IMR-90 (cell line): Measurements from ENCODE around the gene AGBL1. TPM values are rescaled to one million over a fixed set of nuclear protein-coding genes. Genes with fewer than 3 reads are reported as not detected.

Experiments used
- ATAC-seq: fragments of 200-7000 bp; cut with Tn5 transposase; 2 replicates; pipeline ENCODE4 v1.9.1; 2020; ENCODE audit warnings: low read depth, mild to moderate bottlenecking, moderate library complexity
- BruUV-seq: library from RNA; stranded (reverse); fragments of 400-500 nt; replicated peaks from 2 replicates; lab custom pipeline; 2021; lab: Mats Ljungman, UMichigan
- CTCF ChIA-PET: fragments of 300-600 bp; formaldehyde crosslinking; extraction: SDS; loops from one replicate; lab custom pipeline; 2021; ENCODE audit warnings: antibody characterized with exemption; lab: Yijun Ruan, JAX
- POLR2A ChIA-PET: fragments of 300-600 bp; sonication (Branson Sonifier 250); formaldehyde crosslinking; loops from one replicate; lab custom pipeline; 2022; ENCODE audit warnings: antibody characterized with exemption; ENCODE audit not compliant: unreplicated experiment; lab: Charles Lee
- DNase-seq: peaks from one replicate; pipeline ENCODE4 v3.0.0; 2013
- H2AFZ ChIP-seq: replicated peaks from 2 replicates; pipeline ENCODE3; 2013; ENCODE audit warnings: low read length, mild to moderate bottlenecking; ENCODE audit not compliant: poor library complexity
- H2AK5ac ChIP-seq: 2 replicates; pipeline ENCODE4 v1.6.1; 2013; ENCODE audit warnings: low read depth, low read length, inconsistent platforms
- H2AK9ac ChIP-seq: replicated peaks from 2 replicates; pipeline ENCODE3; 2013; ENCODE audit warnings: mild to moderate bottlenecking, low read depth, low read length, moderate library complexity; ENCODE audit not compliant: poor library complexity
- H2BK120ac ChIP-seq: 2 replicates; pipeline ENCODE4 v1.6.1; 2013; ENCODE audit warnings: low read depth, low read length, inconsistent platforms
- H2BK15ac ChIP-seq: 3 replicates; pipeline ENCODE4 v1.6.1; 2013; ENCODE audit warnings: low read depth, low read length, inconsistent platforms
- H2BK20ac ChIP-seq: 2 replicates; pipeline ENCODE4 v1.6.1; 2013; ENCODE audit warnings: low read depth, mild to moderate bottlenecking, inconsistent platforms, low read length, moderate library complexity
- H2BK5ac ChIP-seq: 2 replicates; pipeline ENCODE4 v1.6.1; 2013; ENCODE audit warnings: mild to moderate bottlenecking, low read depth, low read length, inconsistent platforms; ENCODE audit not compliant: poor library complexity, severe bottlenecking
- H3K14ac ChIP-seq: replicated peaks from 2 replicates; pipeline ENCODE4 v1.6.1; 2013; ENCODE audit warnings: low read depth, low read length, inconsistent platforms
- H3K18ac ChIP-seq: 2 replicates; pipeline ENCODE4 v1.6.1; 2013; ENCODE audit warnings: low read depth, low read length, control low read depth
- H3K23ac ChIP-seq: 2 replicates; pipeline ENCODE4 v1.6.1; 2013; ENCODE audit warnings: low read depth, low read length, inconsistent platforms
- H3K27ac ChIP-seq: 2 replicates; pipeline ENCODE4 v1.5.1; 2013; ENCODE audit warnings: mild to moderate bottlenecking, control low read depth, low read length; ENCODE audit not compliant: insufficient read depth
- H3K27me3 ChIP-seq: 2 replicates; pipeline ENCODE4 v1.6.1; 2013; ENCODE audit warnings: low read length; ENCODE audit not compliant: control insufficient read depth, insufficient read depth
- H3K36me3 ChIP-seq: 2 replicates; pipeline ENCODE4 v1.6.1; 2013; ENCODE audit warnings: low read length, mixed read lengths; ENCODE audit not compliant: control insufficient read depth, insufficient read depth
- H3K4ac ChIP-seq: 2 replicates; pipeline ENCODE4 v1.6.1; 2013; ENCODE audit warnings: low read depth, low read length, inconsistent platforms
- H3K4me1 ChIP-seq: 2 replicates; pipeline ENCODE4 v1.6.1; 2013; ENCODE audit warnings: low read length, mixed read lengths; ENCODE audit not compliant: control insufficient read depth, insufficient read depth
- H3K4me2 ChIP-seq: 2 replicates; pipeline ENCODE4 v1.6.1; 2013; ENCODE audit warnings: low read depth, mild to moderate bottlenecking, control low read depth, low read length, moderate library complexity
- H3K4me3 ChIP-seq: 2 replicates; pipeline ENCODE4 v1.5.1; 2013; ENCODE audit warnings: low read depth, mild to moderate bottlenecking, control low read depth, low read length, moderate library complexity; ENCODE audit not compliant: insufficient read depth
- H3K56ac ChIP-seq: 2 replicates; pipeline ENCODE4 v1.6.1; 2013; ENCODE audit warnings: low read length, inconsistent platforms; ENCODE audit not compliant: insufficient read depth; ENCODE audit errors: extremely low read depth
- H3K79me1 ChIP-seq, 2 experiments: 2 replicates each; pipeline ENCODE4 v1.6.1; 2013; ENCODE audit warnings: low read length in 2 of 2, inconsistent platforms in 1 of 2, low read depth in 1 of 2
- H3K9ac ChIP-seq: 2 replicates; pipeline ENCODE4 v1.6.1; 2013; ENCODE audit warnings: low read depth, low read length, control low read depth
- H3K9me1 ChIP-seq: 2 replicates; pipeline ENCODE4 v1.6.1; 2013; ENCODE audit warnings: low read length, inconsistent platforms; ENCODE audit not compliant: insufficient read depth
- H3K9me3 ChIP-seq: 2 replicates; pipeline ENCODE4 v1.6.1; 2013; ENCODE audit warnings: low read length; ENCODE audit not compliant: control insufficient read depth, insufficient read depth
- H4K20me1 ChIP-seq: 2 replicates; pipeline ENCODE4 v1.6.1; 2013; ENCODE audit warnings: low read length, inconsistent platforms; ENCODE audit not compliant: insufficient read depth
- H4K5ac ChIP-seq: 2 replicates; pipeline ENCODE4 v1.6.1; 2013; ENCODE audit warnings: mild to moderate bottlenecking, low read depth, low read length, control low read depth
- H4K8ac ChIP-seq, 2 experiments: 2 replicates each; pipeline ENCODE4 v1.6.1; 2013; ENCODE audit warnings: low read depth in 2 of 2, low read length in 2 of 2, control low read depth in 1 of 2, inconsistent platforms in 1 of 2
- H4K91ac ChIP-seq: 2 replicates; pipeline ENCODE4 v1.6.1; 2013; ENCODE audit warnings: low read depth, low read length, inconsistent platforms; ENCODE audit not compliant: insufficient read depth
- BHLHE40 ChIP-seq: fragments of 150-350 bp; IDR thresholded peaks from 2 replicates; pipeline ENCODE4 v1.6.1; 2016; ENCODE audit warnings: mild to moderate bottlenecking, low read depth, low read length
- CEBPB ChIP-seq: IDR thresholded peaks from 2 replicates; pipeline ENCODE4 v1.6.1; 2012; ENCODE audit warnings: low read depth, low read length, improper control_type of control experiment
- CHD1 ChIP-seq: IDR thresholded peaks from 2 replicates; pipeline ENCODE4 v1.6.1; 2012; ENCODE audit warnings: low read depth, low read length, improper control_type of control experiment
- FOS ChIP-seq: fragments of 150-350 bp; IDR thresholded peaks from 2 replicates; pipeline ENCODE4 v1.6.1; 2016; ENCODE audit warnings: low read depth, low read length
- MAFK ChIP-seq: IDR thresholded peaks from 2 replicates; pipeline ENCODE4 v1.6.1; 2012; ENCODE audit warnings: low read depth, low read length, improper control_type of control experiment
- MAZ ChIP-seq: IDR thresholded peaks from 2 replicates; pipeline ENCODE4 v1.6.1; 2012; ENCODE audit warnings: low read depth, mild to moderate bottlenecking, low read length, improper control_type of control experiment, moderate library complexity, borderline replicate concordance
- MXI1 ChIP-seq: IDR thresholded peaks from 2 replicates; pipeline ENCODE4 v1.6.1; 2012; ENCODE audit warnings: low read depth, mild to moderate bottlenecking, low read length, moderate library complexity, borderline replicate concordance
- NFE2L2 ChIP-seq: fragments of 150-350 bp; IDR thresholded peaks from 2 replicates; pipeline ENCODE4 v1.6.1; 2016; ENCODE audit warnings: low read depth, mild to moderate bottlenecking, low read length
- POLR2A ChIP-seq: IDR thresholded peaks from 2 replicates; pipeline ENCODE4 v1.6.1; 2012; ENCODE audit warnings: mild to moderate bottlenecking, low read depth, low read length
- RAD21 ChIP-seq: IDR thresholded peaks from 2 replicates; pipeline ENCODE4 v1.6.1; 2012; ENCODE audit warnings: low read length, improper control_type of control experiment
- RCOR1 ChIP-seq: IDR thresholded peaks from 2 replicates; pipeline ENCODE4 v1.6.1; 2012; ENCODE audit warnings: mild to moderate bottlenecking, low read length, improper control_type of control experiment; ENCODE audit not compliant: insufficient replicate concordance
- RFX5 ChIP-seq: IDR thresholded peaks from 2 replicates; pipeline ENCODE4 v1.8.0; 2012; ENCODE audit warnings: low read depth, mild to moderate bottlenecking, low read length, moderate library complexity
- SMC3 ChIP-seq: fragments of 150-350 bp; IDR thresholded peaks from 2 replicates; pipeline ENCODE4 v1.6.1; 2016; ENCODE audit warnings: low read depth, mild to moderate bottlenecking, antibody characterized with exemption, low read length, moderate library complexity
- WGBS, 2 experiments: methylation state at CpG; one replicate each; pipeline versions ENCODE4 v1.1.5 to v1.1.7; 2013; ENCODE audit warnings: missing lambda C conversion rate in 2 of 2; ENCODE audit not compliant: insufficient read length in 1 of 2; ENCODE audit errors: extremely low coverage in 2 of 2; 5-methylcytosine and 5-hydroxymethylcytosine counted together
- dilution Hi-C: fragments of 300-500 bp; cut with HindIII; formaldehyde crosslinking; loops from one replicate; pipeline ENCODE4 v1.14.3; 2018; ENCODE audit warnings: low sequenced_read_pairs; ENCODE audit not compliant: unreplicated experiment
- in situ Hi-C: fragments of 300-500 bp; cut with MboI; formaldehyde crosslinking; loops from 3 replicates; pipeline ENCODE4 v1.14.3; 2019; ENCODE audit warnings: low sequenced_read_pairs, inconsistent platforms, mixed read lengths
- intact Hi-C: fragments of 100-400 bp; cut with micrococcal nuclease; formaldehyde crosslinking; loops from 2 replicates; pipeline ENCODE4 v1.10.0; 2022
- polyA plus RNA-seq, 3 experiments: library from polyadenylated mRNA; depleted of rRNA; stranded (reverse); fragments of >200 nt; gene quantifications; 2 replicates each; pipeline ENCODE4 v1.2.3, GENCODE V29; 2012; ENCODE audit warnings: low replicate concordance in 1 of 3
- total RNA-seq: library from RNA; depleted of rRNA; stranded (reverse); fragments of >200 nt; gene quantifications from 2 replicates; pipeline ENCODE4 v1.2.3, GENCODE V29; 2012
- TF ChIP-seq, protein P1 (sequence below): fragments of 150-350 bp; IDR thresholded peaks from 2 replicates; pipeline ENCODE4 v1.6.1; 2016; ENCODE audit warnings: low read depth, mild to moderate bottlenecking, low read length, moderate library complexity, borderline replicate concordance
- TF ChIP-seq, protein P2 (sequence below): conservative IDR thresholded peaks from 2 replicates; pipeline ENCODE4 v1.5.1; 2012; ENCODE audit warnings: mild to moderate bottlenecking, low read depth, low read length, improper control_type of control experiment
- TF ChIP-seq, protein P3 (sequence below): fragments of 150-350 bp; IDR thresholded peaks from 2 replicates; pipeline ENCODE4 v1.6.1; 2017; ENCODE audit warnings: mild to moderate bottlenecking, antibody characterized with exemption, low read length, low read depth

AGBL1 gene
- total and polyA plus RNA-seq, 2 of the 4 experiments (the other 2 are of a cell fraction) = not detected

DNA sequence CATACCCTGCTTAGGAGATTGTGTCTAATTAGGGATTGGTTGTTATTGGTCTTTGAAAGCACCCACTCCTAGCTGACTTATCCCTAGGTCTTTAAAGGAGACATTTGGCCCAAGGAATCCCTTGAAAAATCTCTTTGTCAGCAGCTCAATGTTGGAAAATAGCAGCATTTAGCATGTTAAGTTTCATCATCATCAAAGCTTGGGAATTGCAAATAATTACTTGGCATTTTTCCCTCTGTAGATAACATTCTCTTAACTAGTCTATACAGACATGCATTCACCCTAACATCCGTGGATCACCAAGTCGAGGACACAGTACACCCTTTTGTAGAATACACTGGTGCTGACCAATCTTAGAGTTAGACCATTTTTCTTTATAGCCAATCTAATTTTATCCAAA is 332.2 kb downstream of the AGBL1 start:
- WGBS, 2 experiments = no CpG with 5 or more reads among the region's 2 CpGs
- Histone ChIP-seq H3K9ac (no peak overlapping the region), H3K9me3 (peaks cover 14% of the 10 kb centered on the region), H3K4me2 (no peak overlapping the region), H4K8ac (no peak overlapping the region), H2AFZ (no peak overlapping the region), H4K91ac (no peak overlapping the region), H3K27ac (no peak overlapping the region), H2AK9ac (no peak overlapping the region), H2BK15ac (no peak overlapping the region), H2BK120ac (no peak overlapping the region), H3K27me3 (no peaks in the 10 kb centered on the region), H3K56ac (no peak overlapping the region), H4K5ac (no peak overlapping the region), H3K4me1 (no peaks in the 10 kb centered on the region), H3K9me1 (no peaks in the 10 kb centered on the region), H4K20me1 (no peaks in the 10 kb centered on the region), H2BK20ac (no peak overlapping the region), H3K36me3 (no peaks in the 10 kb centered on the region), H3K4ac (no peak overlapping the region), H3K18ac (no peak overlapping the region), H2AK5ac (no peak overlapping the region), H3K4me3 (no peak overlapping the region), H3K14ac (no peak overlapping the region), H2BK5ac (no peak overlapping the region), H3K79me1 (no peaks in the 10 kb centered on the region), H3K23ac (no peak overlapping the region)
- ATAC-seq = no peak
- BruUV-seq = no TSS peak
- ChIA-PET POLR2A (no interaction called here), CTCF (no interaction called here)
- dilution Hi-C loops = no loop called here
- TF ChIP-seq, protein P1, sequence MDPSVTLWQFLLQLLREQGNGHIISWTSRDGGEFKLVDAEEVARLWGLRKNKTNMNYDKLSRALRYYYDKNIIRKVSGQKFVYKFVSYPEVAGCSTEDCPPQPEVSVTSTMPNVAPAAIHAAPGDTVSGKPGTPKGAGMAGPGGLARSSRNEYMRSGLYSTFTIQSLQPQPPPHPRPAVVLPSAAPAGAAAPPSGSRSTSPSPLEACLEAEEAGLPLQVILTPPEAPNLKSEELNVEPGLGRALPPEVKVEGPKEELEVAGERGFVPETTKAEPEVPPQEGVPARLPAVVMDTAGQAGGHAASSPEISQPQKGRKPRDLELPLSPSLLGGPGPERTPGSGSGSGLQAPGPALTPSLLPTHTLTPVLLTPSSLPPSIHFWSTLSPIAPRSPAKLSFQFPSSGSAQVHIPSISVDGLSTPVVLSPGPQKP = no peak
- TF ChIP-seq SMC3 (no peak), BHLHE40 (no peak), MAFK (no peak), FOS (no peak), RCOR1 (no peak), NFE2L2 (no peak), POLR2A (no peak), CHD1 (no peak), MAZ (no peak), RAD21 (no peak), CEBPB (no peak), RFX5 (no peak), MXI1 (no peak)
- TF ChIP-seq, protein P2, sequence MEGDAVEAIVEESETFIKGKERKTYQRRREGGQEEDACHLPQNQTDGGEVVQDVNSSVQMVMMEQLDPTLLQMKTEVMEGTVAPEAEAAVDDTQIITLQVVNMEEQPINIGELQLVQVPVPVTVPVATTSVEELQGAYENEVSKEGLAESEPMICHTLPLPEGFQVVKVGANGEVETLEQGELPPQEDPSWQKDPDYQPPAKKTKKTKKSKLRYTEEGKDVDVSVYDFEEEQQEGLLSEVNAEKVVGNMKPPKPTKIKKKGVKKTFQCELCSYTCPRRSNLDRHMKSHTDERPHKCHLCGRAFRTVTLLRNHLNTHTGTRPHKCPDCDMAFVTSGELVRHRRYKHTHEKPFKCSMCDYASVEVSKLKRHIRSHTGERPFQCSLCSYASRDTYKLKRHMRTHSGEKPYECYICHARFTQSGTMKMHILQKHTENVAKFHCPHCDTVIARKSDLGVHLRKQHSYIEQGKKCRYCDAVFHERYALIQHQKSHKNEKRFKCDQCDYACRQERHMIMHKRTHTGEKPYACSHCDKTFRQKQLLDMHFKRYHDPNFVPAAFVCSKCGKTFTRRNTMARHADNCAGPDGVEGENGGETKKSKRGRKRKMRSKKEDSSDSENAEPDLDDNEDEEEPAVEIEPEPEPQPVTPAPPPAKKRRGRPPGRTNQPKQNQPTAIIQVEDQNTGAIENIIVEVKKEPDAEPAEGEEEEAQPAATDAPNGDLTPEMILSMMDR = no peak
- TF ChIP-seq, protein P3, sequence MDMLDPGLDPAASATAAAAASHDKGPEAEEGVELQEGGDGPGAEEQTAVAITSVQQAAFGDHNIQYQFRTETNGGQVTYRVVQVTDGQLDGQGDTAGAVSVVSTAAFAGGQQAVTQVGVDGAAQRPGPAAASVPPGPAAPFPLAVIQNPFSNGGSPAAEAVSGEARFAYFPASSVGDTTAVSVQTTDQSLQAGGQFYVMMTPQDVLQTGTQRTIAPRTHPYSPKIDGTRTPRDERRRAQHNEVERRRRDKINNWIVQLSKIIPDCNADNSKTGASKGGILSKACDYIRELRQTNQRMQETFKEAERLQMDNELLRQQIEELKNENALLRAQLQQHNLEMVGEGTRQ = no peak
- intact Hi-C loops = no loop called here
- in situ Hi-C loops = no loop called here
- no peak for DNase-seq
